IPS-15b (cell line): ENCODE measurements around the gene DOK1.
"Not testable (repeated sequence)": the region's sequence is repeated elsewhere in the genome, so short reads cannot be mapped to it uniquely, and the experiment has no call there.

Source experiments
- H3K27me3 ChIP-seq: one replicate; pipeline ENCODE4 v1.6.1; 2013; ENCODE audit warnings: low read length; ENCODE audit not compliant: control insufficient read depth, insufficient read depth
- H3K36me3 ChIP-seq: one replicate; pipeline ENCODE4 v1.6.1; 2013; ENCODE audit warnings: low read length; ENCODE audit not compliant: control insufficient read depth, insufficient read depth
- H3K4me1 ChIP-seq: one replicate; pipeline ENCODE4 v1.6.1; 2013; ENCODE audit warnings: mild to moderate bottlenecking, low read length; ENCODE audit not compliant: control insufficient read depth, insufficient read depth
- H3K4me3 ChIP-seq: one replicate; pipeline ENCODE4 v1.5.1; 2013; ENCODE audit warnings: low read depth, low read length
- H3K9ac ChIP-seq: one replicate; pipeline ENCODE4 v1.6.1; 2013; ENCODE audit warnings: low read depth, mild to moderate bottlenecking, low read length
- H3K9me3 ChIP-seq: one replicate; pipeline ENCODE4 v1.6.1; 2013; ENCODE audit warnings: mild to moderate bottlenecking, low read length; ENCODE audit not compliant: control insufficient read depth, insufficient read depth

DOK1 gene

GRCh38 chr2:74552914-74553811, 1.4 kb upstream of the DOK1 start:
- Histone ChIP-seq H3K4me3 (peak overlapping the region; percentile 96), H3K9me3 (no peaks in the 10 kb centered on the region), H3K9ac (peak overlapping the region; percentile 54), H3K27me3 (peaks cover 81% of the 10 kb centered on the region), H3K36me3 (peaks cover 2% of the 10 kb centered on the region), H3K4me1 (peaks cover 9% of the 10 kb centered on the region)

- Histone ChIP-seq H3K9ac (peak overlapping the region; percentile 60), H3K27me3 (peaks cover 80% of the 10 kb centered on the region), H3K9me3 (no peaks in the 10 kb centered on the region), H3K4me3 (peak overlapping the region; percentile 96), H3K4me1 (peaks cover 8% of the 10 kb centered on the region), H3K36me3 (peaks cover 2% of the 10 kb centered on the region)
These were observed 456 bp downstream of the DOK1 start for GRCh38 chr2:74554820-74555531.

GRCh38 chr2:74555610-74556103, 1.1 kb downstream of the DOK1 start:
- Histone ChIP-seq H3K27me3 (peaks cover 79% of the 10 kb centered on the region), H3K9ac (no peak overlapping the region)

DNA sequence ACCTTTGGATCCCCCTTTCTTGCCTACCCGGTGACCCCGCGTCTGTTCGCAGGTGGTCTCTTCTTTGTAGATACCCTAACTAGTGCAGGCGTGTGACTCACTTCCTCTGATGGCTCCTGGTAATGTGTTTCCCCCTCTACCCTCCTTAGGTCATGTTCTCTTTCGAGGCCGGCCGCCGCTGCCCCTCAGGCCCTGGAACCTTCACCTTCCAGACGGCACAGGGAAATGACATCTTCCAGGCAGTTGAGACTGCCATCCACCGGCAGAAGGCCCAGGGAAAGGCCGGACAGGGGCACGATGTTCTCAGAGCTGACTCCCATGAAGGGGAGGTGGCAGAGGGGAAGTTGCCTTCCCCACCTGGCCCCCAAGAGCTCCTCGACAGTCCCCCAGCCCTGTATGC, 1.6 kb downstream of the DOK1 start:
- Histone ChIP-seq H3K4me1 (peaks cover 10% of the 10 kb centered on the region), H3K9me3 (no peaks in the 10 kb centered on the region), H3K27me3 (peaks cover 77% of the 10 kb centered on the region), H3K4me3 (peak overlapping the region; percentile 96), H3K9ac (no peak overlapping the region), H3K36me3 (peaks cover 2% of the 10 kb centered on the region)

More at GRCh38 chr2:74555610-74556103, 1.1 kb downstream of the DOK1 start:
- peaks cover 2% of the 10 kb centered on the region for H3K36me3 ChIP-seq
- peaks cover 10% of the 10 kb centered on the region for H3K4me1 ChIP-seq
- H3K9me3 ChIP-seq: no peaks in the 10 kb centered on the region
- peak overlapping the region; percentile 96 for H3K4me3 ChIP-seq

DNA sequence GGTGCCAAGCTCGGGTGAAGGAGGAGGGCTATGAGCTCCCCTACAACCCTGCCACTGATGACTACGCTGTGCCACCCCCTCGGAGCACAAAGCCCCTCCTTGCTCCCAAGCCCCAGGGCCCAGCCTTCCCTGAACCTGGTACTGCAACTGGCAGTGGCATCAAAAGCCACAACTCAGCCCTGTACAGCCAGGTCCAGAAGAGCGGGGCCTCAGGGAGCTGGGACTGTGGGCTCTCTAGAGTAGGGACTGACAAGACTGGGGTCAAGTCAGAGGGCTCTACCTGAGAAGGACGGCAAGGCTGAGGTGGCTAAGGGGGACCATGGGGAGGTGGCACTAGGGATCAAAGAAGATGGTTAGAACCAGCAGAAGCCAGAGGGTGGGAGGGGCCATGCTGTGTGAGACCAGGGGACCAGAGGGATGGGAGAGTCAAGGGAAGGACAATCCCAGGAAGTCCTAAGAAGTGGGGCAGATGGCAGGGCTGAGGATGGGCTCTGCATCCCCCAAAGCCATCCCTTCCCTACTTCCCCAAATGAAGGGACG, 2.4 kb downstream of the DOK1 start:
- no peak overlapping the region for H3K9ac ChIP-seq
- no peak overlapping the region for H3K4me3 ChIP-seq
- peaks cover 2% of the 10 kb centered on the region for H3K36me3 ChIP-seq
- H3K9me3 ChIP-seq: no peaks in the 10 kb centered on the region
- peaks cover 77% of the 10 kb centered on the region for H3K27me3 ChIP-seq
- H3K4me1 ChIP-seq: peaks cover 10% of the 10 kb centered on the region

- H3K4me3 ChIP-seq: no peak overlapping the region
- H3K4me1 ChIP-seq: peaks cover 6% of the 10 kb centered on the region
- H3K9me3 ChIP-seq: no peaks in the 10 kb centered on the region
- H3K36me3 ChIP-seq: peaks cover 2% of the 10 kb centered on the region
- H3K27me3 ChIP-seq: peaks cover 70% of the 10 kb centered on the region
- H3K9ac ChIP-seq: no peak overlapping the region
These were observed 4.0 kb downstream of the DOK1 start for GRCh38 chr2:74558284-74559230.

DNA sequence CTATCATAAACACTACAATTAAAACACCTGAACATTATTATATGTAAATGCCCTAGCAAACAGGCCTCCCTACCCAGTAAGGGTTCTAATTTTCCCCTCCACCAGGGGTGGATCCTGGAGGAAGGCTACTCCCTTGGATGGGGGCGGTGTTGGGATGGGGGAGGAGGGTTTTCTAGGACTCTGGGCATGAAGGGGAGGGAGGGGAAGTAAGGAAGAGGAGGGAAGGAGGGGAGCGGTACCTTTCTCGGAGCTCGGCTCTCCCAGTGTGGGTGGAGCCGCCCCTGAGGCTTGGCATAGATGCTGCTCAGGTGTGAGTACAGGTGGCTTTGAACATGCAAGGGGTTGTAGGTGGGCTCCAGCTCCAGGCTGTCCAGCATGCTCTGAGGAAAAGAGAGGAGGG, 5.4 kb downstream of the DOK1 start:
- Histone ChIP-seq H3K4me1 (peaks cover 6% of the 10 kb centered on the region), H3K27me3 (peaks cover 72% of the 10 kb centered on the region), H3K4me3 (no peak overlapping the region), H3K9me3 (no peaks in the 10 kb centered on the region), H3K36me3 (no peaks in the 10 kb centered on the region), H3K9ac (no peak overlapping the region)

GRCh38 chr2:74560591-74560990, 6.1 kb downstream of the DOK1 start:
- no peak overlapping the region for H3K9ac ChIP-seq
- H3K36me3 ChIP-seq: no peaks in the 10 kb centered on the region
- peaks cover 65% of the 10 kb centered on the region for H3K27me3 ChIP-seq
- H3K4me1 ChIP-seq: peaks cover 6% of the 10 kb centered on the region
- no peaks in the 10 kb centered on the region for H3K9me3 ChIP-seq
- H3K4me3 ChIP-seq: no peak overlapping the region

- peaks cover 61% of the 10 kb centered on the region for H3K27me3 ChIP-seq
- H3K9ac ChIP-seq, H3K36me3 ChIP-seq, H3K9me3 ChIP-seq, H3K4me1 ChIP-seq, H3K4me3 ChIP-seq: not testable (repeated sequence)
These were observed 6.5 kb downstream of the DOK1 start for GRCh38 chr2:74561022-74561421.

GRCh38 chr2:74562126-74562775, 7.7 kb downstream of the DOK1 start:
- no peaks in the 10 kb centered on the region for H3K36me3 ChIP-seq
- peaks cover 6% of the 10 kb centered on the region for H3K4me1 ChIP-seq
- no peak overlapping the region for H3K4me3 ChIP-seq
- H3K9me3 ChIP-seq: no peaks in the 10 kb centered on the region
- no peak overlapping the region for H3K9ac ChIP-seq
- H3K27me3 ChIP-seq: peaks cover 50% of the 10 kb centered on the region
